MM.1S (cell line): Measurements from ENCODE around the gene STAP2.

ENCODE experiments used
- DNase-seq: peaks from one replicate; pipeline ENCODE4 v3.0.0-alpha.2; 2015
- H2AFZ ChIP-seq: fragments of 300-600 bp; sonication (generic); 2 replicates; pipeline ENCODE4 v1.6.0; 2016; ENCODE audit warnings: antibody characterized with exemption, low read length
- H3F3A ChIP-seq: fragments of 300-600 bp; sonication (generic); 2 replicates; pipeline ENCODE4 v1.6.1; 2016; ENCODE audit warnings: mild to moderate bottlenecking, antibody characterized with exemption, low read length, moderate library complexity, mixed read lengths; ENCODE audit not compliant: insufficient read depth
- H3K27ac ChIP-seq: fragments of 300-600 bp; sonication (generic); 2 replicates; pipeline ENCODE4 v1.5.1; 2016; ENCODE audit warnings: mild to moderate bottlenecking, low read length
- H3K27me3 ChIP-seq: fragments of 300-600 bp; sonication (generic); replicated peaks from 2 replicates; pipeline ENCODE4 v1.6.0; 2016; ENCODE audit warnings: low read length; ENCODE audit not compliant: insufficient read depth
- H3K36me3 ChIP-seq: fragments of 300-600 bp; sonication (generic); replicated peaks from 2 replicates; pipeline ENCODE4 v1.6.1; 2016; ENCODE audit warnings: mild to moderate bottlenecking, low read length, mixed read lengths; ENCODE audit not compliant: insufficient read depth
- H3K4me1 ChIP-seq: fragments of 300-600 bp; sonication (generic); 2 replicates; pipeline ENCODE4 v1.6.1; 2016; ENCODE audit warnings: low read length, mixed read lengths
- H3K4me2 ChIP-seq: fragments of 300-600 bp; sonication (generic); 2 replicates; pipeline ENCODE4 v1.6.0; 2016; ENCODE audit warnings: low read depth, low read length
- H3K4me3 ChIP-seq: fragments of 300-600 bp; sonication (generic); 2 replicates; pipeline ENCODE4 v1.5.1; 2016; ENCODE audit warnings: low read length, mixed read lengths
- H3K79me2 ChIP-seq: fragments of 300-600 bp; sonication (generic); 2 replicates; pipeline ENCODE4 v1.6.1; 2016; ENCODE audit warnings: mixed run types, low read length, mixed read lengths
- H3K9ac ChIP-seq: fragments of 300-600 bp; sonication (generic); 2 replicates; pipeline ENCODE4 v1.6.1; 2016; ENCODE audit warnings: low read length, mixed read lengths
- H3K9me2 ChIP-seq: fragments of 300-600 bp; sonication (generic); replicated peaks from 2 replicates; pipeline ENCODE4 v1.6.1; 2016; ENCODE audit warnings: mild to moderate bottlenecking, low read length, mixed read lengths; ENCODE audit not compliant: insufficient read depth
- H3K9me3 ChIP-seq: fragments of 300-600 bp; sonication (generic); replicated peaks from 2 replicates; pipeline ENCODE4 v1.6.1; 2016; ENCODE audit warnings: mild to moderate bottlenecking, low read length, mixed read lengths; ENCODE audit not compliant: insufficient read depth
- H4K20me1 ChIP-seq: fragments of 300-600 bp; sonication (generic); 2 replicates; pipeline ENCODE4 v1.6.1; 2016; ENCODE audit warnings: mild to moderate bottlenecking, low read length, moderate library complexity, mixed read lengths; ENCODE audit not compliant: insufficient read depth
- CTCF ChIP-seq: fragments of 300-600 bp; sonication (generic); IDR thresholded peaks from 2 replicates; pipeline ENCODE4 v1.5.1; 2016; ENCODE audit warnings: antibody characterized with exemption, low read length, mixed read lengths
- EZH2 ChIP-seq: fragments of 300-600 bp; sonication (generic); optimal IDR thresholded peaks from 2 replicates; pipeline ENCODE3; 2017; ENCODE audit warnings: low read depth, mild to moderate bottlenecking, antibody characterized with exemption, low read length, mixed read lengths
- EZH2phosphoT487 ChIP-seq: fragments of 300-600 bp; sonication (generic); IDR thresholded peaks from 2 replicates; pipeline ENCODE4 v1.6.1; 2018; ENCODE audit warnings: antibody characterized with exemption, low read length

STAP2 gene

GRCh38 chr19:4319067-4319718, 19.4 kb downstream of the STAP2 start:
- H3K79me2 ChIP-seq, result no peaks in the 10 kb centered on the region
- H3K9ac ChIP-seq, result no peak overlapping the region
- H3K27me3 ChIP-seq, result peaks cover 63% of the 10 kb centered on the region
- H2AFZ ChIP-seq, result no peak overlapping the region
- H3K9me2 ChIP-seq, result no peaks in the 10 kb centered on the region
- no peak for DNase-seq
- H4K20me1 ChIP-seq, result no peaks in the 10 kb centered on the region
- no peak for TF ChIP-seq CTCF
- no peak overlapping the region for H3K4me2 ChIP-seq
- H3F3A ChIP-seq, result no peaks in the 10 kb centered on the region
- no peaks in the 10 kb centered on the region for H3K4me1 ChIP-seq
- no peaks in the 10 kb centered on the region for H3K36me3 ChIP-seq
- H3K9me3 ChIP-seq, result no peaks in the 10 kb centered on the region
- H3K27ac ChIP-seq, result no peak overlapping the region
- no peak overlapping the region for H3K4me3 ChIP-seq

- Histone ChIP-seq H3K36me3 (no peaks in the 10 kb centered on the region), H3K4me2 (no peak overlapping the region), H4K20me1 (no peaks in the 10 kb centered on the region), H3K27ac (no peak overlapping the region), H3K79me2 (no peaks in the 10 kb centered on the region), H3K27me3 (peaks cover 62% of the 10 kb centered on the region), H3K4me3 (no peak overlapping the region), H3K4me1 (no peaks in the 10 kb centered on the region), H2AFZ (no peak overlapping the region), H3K9ac (no peak overlapping the region), H3K9me3 (no peaks in the 10 kb centered on the region), H3K9me2 (no peaks in the 10 kb centered on the region), H3F3A (no peaks in the 10 kb centered on the region)
- TF ChIP-seq EZH2phosphoT487 (no peak), EZH2 (no peak)
- DNase-seq, result no peak
These were observed 20.2 kb downstream of the STAP2 start for GRCh38 chr19:4318460-4318859.

GRCh38 chr19:4316956-4317355, 21.7 kb downstream of the STAP2 start:
- H3K79me2 ChIP-seq, result no peaks in the 10 kb centered on the region
- no peak for DNase-seq
- no peaks in the 10 kb centered on the region for H4K20me1 ChIP-seq
- no peaks in the 10 kb centered on the region for H3K4me1 ChIP-seq
- no peak overlapping the region for H3K27ac ChIP-seq
- TF ChIP-seq EZH2 (no peak), CTCF (no peak), EZH2phosphoT487 (no peak)
- no peak overlapping the region for H3K4me2 ChIP-seq
- no peaks in the 10 kb centered on the region for H3K9me2 ChIP-seq
- H3K9ac ChIP-seq, result no peak overlapping the region
- no peaks in the 10 kb centered on the region for H3K36me3 ChIP-seq
- H3K27me3 ChIP-seq, result peaks cover 63% of the 10 kb centered on the region
- no peak overlapping the region for H2AFZ ChIP-seq
- no peaks in the 10 kb centered on the region for H3F3A ChIP-seq
- H3K9me3 ChIP-seq, result no peaks in the 10 kb centered on the region
- no peak overlapping the region for H3K4me3 ChIP-seq

- Histone ChIP-seq H3K4me2 (no peak overlapping the region), H3K27me3 (peaks cover 59% of the 10 kb centered on the region), H3K27ac (no peak overlapping the region), H3K79me2 (no peaks in the 10 kb centered on the region), H4K20me1 (no peaks in the 10 kb centered on the region), H3K9me2 (no peaks in the 10 kb centered on the region), H3K4me1 (no peaks in the 10 kb centered on the region), H3F3A (no peaks in the 10 kb centered on the region), H3K9ac (no peak overlapping the region), H2AFZ (no peak overlapping the region), H3K4me3 (no peak overlapping the region), H3K9me3 (no peaks in the 10 kb centered on the region), H3K36me3 (no peaks in the 10 kb centered on the region)
- no peak for DNase-seq
- TF ChIP-seq EZH2phosphoT487, result no peak
- TF ChIP-seq CTCF, result no peak
- TF ChIP-seq EZH2, result no peak
These were observed 24.7 kb downstream of the STAP2 start for GRCh38 chr19:4313847-4314490.
